ENCODE data around the gene EOLA1.
"Not testable (repeated sequence)": the region's sequence is repeated elsewhere in the genome, so short reads cannot be mapped to it uniquely, and the experiment has no call there.

EOLA1 gene

GRCh38 chrX:149546962-149547361 is 6.2 kb downstream of the EOLA1 start:
- DNase-seq = not testable (repeated sequence)

- not testable (repeated sequence) for DNase-seq
Measured at GRCh38 chrX:149547782-149548181, 7.0 kb downstream of the EOLA1 start.

- not testable (repeated sequence) for DNase-seq
Measured at GRCh38 chrX:149549701-149550100, 8.9 kb downstream of the EOLA1 start, which contains the start of gene HSFX3. TSS of gene HSFX3 (minus strand) at chrX:149549924. CDS start at chrX:149549852, 72 bp downstream.

DNA sequence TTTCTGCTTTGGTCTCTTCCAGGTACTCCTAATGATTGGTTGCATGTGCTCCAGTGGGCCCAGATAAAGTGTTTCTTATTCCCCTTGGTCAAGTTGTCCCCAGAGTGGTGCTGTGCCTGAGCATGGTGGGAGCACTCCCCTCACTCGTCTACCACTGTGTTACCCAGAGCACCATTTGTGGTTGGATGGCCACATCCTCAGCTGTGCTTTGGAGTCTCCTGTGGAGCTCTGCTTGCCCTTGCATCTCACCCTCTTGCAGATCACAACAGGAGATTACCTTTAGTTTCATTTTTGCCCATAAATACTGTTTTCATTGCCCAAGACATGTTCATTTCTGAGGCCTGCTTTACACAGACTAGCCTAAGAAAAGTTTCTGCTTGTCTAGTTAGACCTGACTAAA is 9.6 kb downstream of the EOLA1 start:
- DNase-seq = not testable (repeated sequence)

DNA sequence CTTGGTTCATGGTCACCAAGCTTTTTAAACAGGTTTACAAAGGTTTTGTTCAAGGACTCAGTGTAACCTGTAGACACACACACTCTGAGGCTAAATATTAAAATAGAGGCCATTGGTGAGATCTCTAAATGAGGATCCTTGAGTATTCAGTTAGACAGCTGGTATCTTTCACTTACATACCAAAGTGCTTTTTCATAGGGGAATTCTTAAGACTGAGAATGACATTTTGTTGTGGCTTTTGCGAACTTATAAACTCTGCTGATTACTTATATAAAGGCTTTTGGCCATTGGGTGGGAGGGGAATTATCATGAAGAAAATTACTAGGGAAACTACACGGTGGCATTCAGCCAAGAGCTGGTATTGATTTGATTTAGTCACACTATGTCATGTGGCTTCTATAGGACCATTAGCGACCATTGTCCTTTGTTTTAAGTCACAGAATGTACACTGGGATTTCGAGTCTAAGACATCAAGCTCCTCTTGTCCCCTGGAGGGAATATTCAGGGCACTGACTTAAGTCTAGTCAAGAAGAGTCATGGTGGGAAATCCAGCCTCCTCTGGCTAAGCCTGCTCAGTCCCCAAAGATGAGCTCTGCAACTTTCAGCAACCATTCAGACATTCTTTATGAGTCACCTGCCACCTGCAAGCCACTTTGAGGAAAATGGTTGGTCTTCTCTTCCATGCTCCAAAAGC is 10.6 kb downstream of the EOLA1 start:
- DNase-seq = not testable (repeated sequence)

- not testable (repeated sequence) for DNase-seq
Measured at GRCh38 chrX:149551939-149552248, 11.1 kb downstream of the EOLA1 start.

- not testable (repeated sequence) for DNase-seq
Measured at GRCh38 chrX:149555251-149555650, 14.4 kb downstream of the EOLA1 start.

- no peak for DNase-seq
Measured at GRCh38 chrX:149563359-149563758, 22.5 kb downstream of the EOLA1 start.

GRCh38 chrX:149567621-149568417 is 27.0 kb downstream of the EOLA1 start:
- DNase-seq = no peak

DNA sequence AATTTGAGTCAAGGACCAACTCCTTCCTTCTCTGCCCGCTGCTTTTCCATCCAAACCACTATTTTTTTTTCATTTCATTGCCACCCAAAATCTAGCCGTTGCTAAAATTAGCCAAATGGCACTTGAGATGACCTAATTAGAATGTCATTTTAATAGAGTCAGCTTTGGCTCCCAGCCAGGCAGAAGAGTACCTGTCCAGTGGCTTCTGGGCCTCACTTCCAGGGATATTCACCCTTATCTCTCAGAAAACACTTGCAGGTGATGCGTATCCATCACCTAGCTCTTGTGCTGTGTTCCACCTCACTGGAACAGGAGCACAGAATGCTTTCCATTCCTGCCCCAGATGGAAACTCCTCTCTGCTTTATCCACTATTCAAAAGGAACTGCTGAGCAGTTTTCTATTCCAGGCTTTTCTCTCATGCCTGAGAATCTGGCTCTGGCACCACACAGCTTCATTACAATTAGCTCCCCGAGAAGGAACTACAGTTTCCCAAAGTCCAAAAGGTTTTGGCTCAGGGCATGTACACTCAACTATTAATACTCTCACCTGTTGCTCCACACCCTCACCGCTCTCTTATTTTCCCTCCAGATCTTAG is 28.0 kb downstream of the EOLA1 start:
- no peak for DNase-seq

DNA sequence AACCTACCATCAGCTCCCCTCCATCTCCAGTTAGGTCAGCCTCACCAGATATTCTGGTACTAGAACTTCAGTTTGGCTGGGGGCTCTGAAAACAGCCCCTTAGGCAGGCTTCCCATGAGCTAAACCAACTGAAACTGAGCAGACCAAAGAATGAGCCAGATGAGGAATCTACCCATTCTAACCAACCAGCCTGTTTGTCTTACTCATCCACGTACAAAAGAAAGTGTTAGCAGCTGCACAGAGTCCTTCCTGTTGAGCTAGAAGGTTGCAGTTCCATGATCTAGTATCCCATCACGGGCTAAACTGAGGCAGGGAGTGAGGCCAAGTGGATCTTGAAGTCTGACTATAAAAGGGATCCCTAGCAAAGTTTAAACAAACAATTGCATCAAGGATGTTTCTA is 29.0 kb downstream of the EOLA1 start:
- DNase-seq = no peak

GRCh38 chrX:149570668-149571067 is 29.9 kb downstream of the EOLA1 start:
- DNase-seq = no peak

DNA sequence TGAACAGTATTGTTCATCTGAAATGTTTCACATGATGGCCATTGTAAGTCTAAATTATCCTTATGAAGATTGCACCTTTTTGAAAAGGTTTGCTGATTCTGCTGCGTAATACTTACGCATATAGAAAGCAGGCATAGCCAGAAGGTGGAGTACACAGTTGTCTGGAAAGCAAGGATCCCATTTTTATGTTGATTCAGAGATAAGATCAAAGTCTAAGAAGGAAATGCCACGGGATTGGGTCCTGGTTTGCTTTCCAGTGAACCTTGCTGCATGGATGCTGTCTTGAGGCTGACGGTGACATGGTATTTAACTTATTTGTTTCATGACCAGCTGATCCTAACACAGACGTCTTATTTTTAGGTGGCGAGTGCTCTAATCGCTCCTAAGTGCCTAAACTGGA is 31.0 kb downstream of the EOLA1 start:
- no peak for DNase-seq

DNA sequence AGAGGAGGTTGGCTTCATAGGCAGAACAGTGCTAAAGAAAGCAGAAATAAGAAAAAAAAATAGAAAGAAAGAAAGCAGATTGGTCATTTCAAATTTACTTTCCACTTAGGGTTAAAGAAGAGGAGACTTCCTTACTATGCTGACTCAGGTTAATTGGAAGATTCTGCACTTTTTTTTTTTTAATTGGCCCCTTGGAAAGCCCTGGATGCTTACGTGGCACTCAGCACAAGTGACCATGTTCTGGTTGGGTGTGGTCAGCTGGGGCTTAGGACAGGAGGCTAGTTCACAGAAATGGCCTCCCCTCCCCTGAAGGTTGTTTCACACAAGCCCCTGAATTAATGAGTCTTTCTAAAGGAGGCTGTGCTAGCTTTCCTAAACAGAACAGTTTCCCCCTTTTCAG is 31.9 kb downstream of the EOLA1 start:
- DNase-seq = no peak

GRCh38 chrX:149573456-149573855 is 32.6 kb downstream of the EOLA1 start:
- not testable (repeated sequence) for DNase-seq

DNA sequence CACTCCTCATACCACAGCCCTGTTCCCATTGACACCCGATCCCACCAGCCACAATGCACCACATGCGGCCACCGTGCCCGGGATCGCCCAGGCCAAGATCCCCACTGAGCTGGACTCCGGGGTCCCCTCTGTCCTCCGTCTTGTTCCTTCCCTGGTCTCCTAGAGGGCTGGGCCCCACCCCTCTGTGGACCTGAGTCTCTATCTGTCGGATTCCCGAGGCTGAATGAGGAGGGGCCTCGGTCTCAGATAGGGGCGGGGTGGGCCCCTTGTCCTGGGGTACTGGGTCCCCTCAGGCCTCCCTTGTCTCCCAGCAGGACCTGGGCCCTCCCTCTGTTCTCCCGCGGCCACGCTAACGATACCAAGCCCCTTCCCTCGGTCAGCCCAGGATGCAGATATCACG is 44.8 kb downstream of the EOLA1 start:
- DNase-seq = not testable (repeated sequence)

DNA sequence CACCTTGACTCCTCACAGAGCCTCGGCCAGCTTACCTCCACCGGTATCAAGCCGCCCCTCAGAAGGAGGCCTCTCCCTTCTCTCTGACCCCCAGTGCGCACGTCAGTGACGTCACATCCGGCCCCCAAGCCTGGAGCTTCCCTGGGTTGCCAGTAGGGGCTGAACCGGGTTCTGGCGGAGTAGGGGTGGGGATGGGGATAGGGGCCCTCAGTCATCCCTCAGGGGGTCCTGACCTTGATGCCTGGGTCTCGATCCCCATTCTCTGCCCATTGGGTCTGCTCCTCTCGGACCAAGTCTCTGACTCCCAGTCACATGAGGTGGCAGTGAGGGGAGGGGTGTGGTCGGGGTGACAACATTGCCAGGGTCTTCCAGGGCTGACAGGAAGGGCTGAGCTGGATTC is 46.5 kb downstream of the EOLA1 start, which contains the start of gene MAGEA9B:
TSS of gene MAGEA9B (minus strand) at position 101 of the 400 bp plus-strand sequence. CDS start 4,280 bp downstream, outside the sequence.
- DNase-seq = not testable (repeated sequence)

DNA sequence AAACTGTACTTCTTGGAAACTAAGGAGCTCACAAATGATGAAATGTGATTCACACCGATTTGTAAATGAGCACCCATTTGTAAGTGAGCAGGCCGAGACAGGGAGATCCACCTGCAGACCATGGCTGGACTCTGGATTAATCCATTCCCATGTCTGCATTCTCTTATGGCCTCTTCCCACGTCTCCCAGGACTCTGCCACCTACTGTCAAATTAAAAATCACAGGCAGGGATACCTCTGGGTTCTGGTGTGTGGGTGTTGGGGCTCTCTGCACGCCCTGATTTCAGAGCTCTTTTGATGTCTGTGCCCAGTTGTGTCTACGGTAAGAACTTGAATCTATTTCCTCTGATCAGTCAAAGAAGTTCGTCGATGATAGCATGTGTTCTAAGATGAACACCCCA is 50.2 kb downstream of the EOLA1 start:
- not testable (repeated sequence) for DNase-seq

GRCh38 chrX:149595214-149595613 is 54.4 kb downstream of the EOLA1 start, which contains the start of gene HSFX2:
TSS of gene HSFX2 (minus strand) at chrX:149595314. CDS start at chrX:149594700, 614 bp downstream.
- DNase-seq = not testable (repeated sequence)

GRCh38 chrX:149595943-149596342 is 55.1 kb downstream of the EOLA1 start:
- not testable (repeated sequence) for DNase-seq

All from cerebellar nuclear complex (tissue), 1 donor.